GM19467 (cell line): ENCODE measurements around the gene MGMT.
"Not testable (repeated sequence)": the region's sequence is repeated elsewhere in the genome, so short reads cannot be mapped to it uniquely, and the experiment has no call there.

Experiments
- ATAC-seq: cut with Tn5 transposase; IDR thresholded peaks from one replicate; pipeline ENCODE4 v1.9.1; 2021; ENCODE audit warnings: mild to moderate bottlenecking, moderate library complexity; ENCODE audit not compliant: unreplicated experiment

MGMT gene

DNA sequence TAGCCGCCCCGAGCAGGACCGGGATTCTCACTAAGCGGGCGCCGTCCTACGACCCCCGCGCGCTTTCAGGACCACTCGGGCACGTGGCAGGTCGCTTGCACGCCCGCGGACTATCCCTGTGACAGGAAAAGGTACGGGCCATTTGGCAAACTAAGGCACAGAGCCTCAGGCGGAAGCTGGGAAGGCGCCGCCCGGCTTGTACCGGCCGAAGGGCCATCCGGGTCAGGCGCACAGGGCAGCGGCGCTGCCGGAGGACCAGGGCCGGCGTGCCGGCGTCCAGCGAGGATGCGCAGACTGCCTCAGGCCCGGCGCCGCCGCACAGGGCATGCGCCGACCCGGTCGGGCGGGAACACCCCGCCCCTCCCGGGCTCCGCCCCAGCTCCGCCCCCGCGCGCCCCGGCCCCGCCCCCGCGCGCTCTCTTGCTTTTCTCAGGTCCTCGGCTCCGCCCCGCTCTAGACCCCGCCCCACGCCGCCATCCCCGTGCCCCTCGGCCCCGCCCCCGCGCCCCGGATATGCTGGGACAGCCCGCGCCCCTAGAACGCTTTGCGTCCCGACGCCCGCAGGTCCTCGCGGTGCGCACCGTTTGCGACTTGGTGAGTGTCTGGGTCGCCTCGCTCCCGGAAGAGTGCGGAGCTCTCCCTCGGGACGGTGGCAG, at the start of gene MGMT:
Gene MGMT, plus strand, starts transcription at position 539 of the 656 bp plus-strand sequence.
- peak; percentile 95 for ATAC-seq

DNA sequence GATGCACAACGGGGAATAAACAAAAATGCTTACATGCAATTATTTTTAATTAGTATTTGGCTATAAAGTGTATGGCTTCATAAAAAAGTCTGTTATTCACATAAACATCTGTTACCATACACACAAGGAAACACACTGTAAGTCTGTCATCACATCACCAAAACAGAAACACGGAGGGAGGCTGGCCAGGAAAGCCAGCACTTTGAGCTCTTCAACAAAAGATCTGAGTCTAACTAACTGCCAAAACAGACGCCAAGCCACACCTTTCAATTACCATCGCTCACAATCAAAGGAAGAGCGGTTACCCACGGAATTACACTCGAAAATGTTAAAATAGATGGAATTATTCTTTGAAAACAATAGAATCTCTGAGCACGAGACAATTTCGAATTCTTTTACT, 49.2 kb upstream of the MGMT start:
- ATAC-seq, result no peak

DNA sequence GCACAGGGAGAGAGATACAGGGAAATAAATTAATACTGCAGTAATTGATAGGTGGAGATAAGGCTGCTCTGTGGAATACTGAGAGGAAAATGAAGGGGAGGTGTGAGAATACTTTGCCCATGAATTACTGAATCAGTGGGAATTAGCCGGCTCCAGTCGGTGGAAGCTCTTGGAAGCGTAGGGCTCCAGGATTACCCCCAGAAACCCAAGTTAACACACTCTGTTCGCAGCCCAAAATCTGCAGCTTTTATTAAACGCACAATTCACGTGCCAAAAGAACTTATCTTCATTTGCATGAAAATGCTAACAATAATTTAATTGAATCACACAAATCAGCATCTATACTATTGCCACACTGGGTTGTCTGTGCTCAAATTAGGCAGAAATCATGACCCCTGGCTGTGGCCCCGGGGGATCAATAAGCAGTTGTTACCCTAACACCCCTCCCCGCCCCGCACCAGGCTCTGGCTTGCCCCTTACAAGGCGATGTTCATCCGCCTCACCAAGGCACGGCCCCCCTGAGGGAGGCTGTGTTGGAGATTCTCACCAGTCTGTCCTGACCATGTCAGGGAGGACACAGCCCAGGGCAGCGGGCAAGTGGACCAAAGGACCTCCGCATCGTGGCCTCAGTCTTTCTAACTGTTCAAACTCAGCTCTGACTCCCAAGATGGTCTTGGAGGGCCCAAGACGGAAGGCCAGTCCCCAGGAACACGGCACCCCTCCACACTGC, 48.4 kb upstream of the MGMT start:
- no peak for ATAC-seq

DNA sequence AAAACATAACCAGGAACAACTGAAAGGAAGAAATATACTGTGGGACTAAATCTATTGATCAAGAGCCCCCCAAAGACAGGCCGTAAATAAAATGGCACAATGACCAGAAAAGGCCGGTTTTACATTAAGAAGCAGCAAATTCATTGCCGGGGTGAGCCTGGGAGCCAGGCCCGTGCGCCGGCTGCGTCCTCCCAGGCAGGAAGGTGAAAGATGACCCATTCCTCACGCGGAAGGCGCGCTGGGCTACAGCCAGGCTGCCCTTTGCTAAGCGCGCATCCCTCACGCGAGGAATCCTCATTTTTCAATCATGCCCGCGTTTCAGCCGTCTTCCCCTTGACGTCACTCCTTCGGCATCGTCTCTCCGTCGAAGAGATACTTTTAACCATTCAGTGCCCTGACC, 47.6 kb upstream of the MGMT start:
- no peak for ATAC-seq

DNA sequence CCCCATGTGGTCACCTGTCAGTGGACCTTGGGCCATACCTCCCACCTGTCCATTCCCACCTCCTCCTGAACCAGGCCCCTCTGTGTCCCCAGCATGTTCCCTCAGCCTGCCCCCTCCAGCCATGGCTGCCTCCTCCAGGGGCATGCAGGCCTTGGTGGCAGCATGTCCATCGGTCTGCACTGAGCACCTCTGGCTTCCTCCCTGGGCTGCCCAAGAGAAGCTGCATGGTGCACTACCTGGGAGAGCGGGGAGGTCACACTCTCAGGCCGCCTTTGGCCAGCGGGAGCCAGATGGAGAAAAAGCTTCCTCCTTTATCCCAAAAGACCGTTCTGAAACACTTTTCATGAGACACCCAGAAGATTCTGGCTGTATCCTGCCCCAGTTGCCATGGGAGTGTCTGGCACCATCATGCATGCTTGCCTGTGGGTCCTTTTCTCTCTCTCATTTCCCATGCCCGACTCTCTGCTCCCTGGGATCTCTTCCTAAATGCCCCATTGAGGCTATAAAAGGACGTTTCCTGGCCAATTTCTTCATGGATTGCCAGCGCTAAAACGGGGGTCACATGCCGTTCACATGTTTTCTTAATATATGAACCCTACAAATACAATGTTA, 45.5 kb upstream of the MGMT start:
- no peak for ATAC-seq

DNA sequence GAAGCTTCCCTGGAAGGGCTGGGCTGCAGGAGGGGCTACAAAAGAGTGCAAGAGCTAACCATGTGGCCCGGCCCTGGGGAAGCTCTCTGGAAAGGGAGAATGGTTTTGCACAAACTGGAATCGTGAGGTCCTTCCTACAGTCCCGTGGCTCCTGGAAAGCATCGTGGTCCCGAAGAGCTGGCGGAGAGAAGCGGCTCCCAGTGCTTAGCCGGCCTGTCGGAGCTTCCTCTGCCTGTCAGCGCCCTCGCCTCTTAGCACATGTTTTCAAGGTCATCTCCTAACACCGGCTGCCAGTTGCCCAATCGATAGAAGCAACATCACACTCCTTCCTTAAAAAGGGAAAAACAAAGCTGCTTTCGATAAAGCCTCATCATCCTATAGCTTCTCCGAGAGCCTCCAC, 42.1 kb upstream of the MGMT start:
- no peak for ATAC-seq

DNA sequence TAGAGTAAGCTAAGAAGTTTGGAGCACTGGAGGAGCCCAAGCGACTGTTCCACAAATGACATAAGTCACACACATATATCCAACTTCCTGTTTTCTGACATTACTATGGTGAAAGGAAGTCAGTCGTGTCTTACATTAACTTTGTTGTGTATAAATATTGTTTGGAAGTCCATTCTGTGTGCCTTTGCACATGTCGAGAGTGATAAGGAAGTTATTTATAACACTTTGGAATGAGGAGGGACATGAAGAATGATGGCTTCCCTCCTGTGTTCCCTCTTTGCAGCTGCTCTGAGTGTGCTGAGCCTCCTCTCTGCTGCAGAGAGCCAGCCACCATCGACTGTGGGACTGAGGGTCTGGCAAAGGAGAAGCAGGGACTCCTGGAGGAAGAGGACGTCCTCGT, 40.4 kb upstream of the MGMT start:
- no peak for ATAC-seq

DNA sequence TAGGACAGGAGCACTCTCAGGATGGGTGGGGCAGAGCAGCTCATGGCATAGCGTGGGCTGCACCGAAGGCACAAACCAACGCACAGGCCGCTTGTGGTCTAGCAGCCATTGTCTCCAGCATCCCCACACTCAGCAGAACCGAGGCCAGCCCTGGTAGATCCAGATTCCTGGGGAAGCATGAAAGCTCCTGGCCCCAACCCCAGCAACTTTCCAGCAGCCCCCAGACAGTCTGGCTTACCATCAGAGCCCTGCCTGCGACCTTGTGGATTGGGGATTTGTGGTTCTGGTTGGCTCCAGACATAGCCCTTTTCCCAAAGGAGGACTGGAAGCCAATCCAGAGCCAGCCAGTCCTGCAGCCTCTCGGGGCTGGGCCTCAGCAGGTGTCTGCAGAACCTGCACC, 33.8 kb upstream of the MGMT start:
- no peak for ATAC-seq

DNA sequence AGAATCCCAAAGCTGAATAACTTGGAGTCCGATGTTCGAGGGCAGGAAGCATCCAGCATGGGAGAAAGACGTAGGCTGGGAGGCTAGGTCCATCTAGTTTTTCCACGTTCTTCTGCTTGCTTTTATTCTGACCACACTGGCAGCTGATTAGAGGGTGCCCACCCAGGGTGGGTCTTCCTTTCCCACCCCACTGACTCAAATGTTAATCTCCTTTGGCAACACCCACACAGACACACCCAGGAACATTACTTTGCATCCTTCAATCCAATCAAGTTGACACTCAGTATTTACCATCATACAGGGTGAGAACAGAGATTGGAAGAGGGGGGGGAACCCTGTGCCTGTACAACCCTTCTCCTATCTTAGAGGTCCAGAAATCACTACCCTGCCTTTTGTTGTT, 31.3 kb upstream of the MGMT start:
- ATAC-seq, result not testable (repeated sequence)

DNA sequence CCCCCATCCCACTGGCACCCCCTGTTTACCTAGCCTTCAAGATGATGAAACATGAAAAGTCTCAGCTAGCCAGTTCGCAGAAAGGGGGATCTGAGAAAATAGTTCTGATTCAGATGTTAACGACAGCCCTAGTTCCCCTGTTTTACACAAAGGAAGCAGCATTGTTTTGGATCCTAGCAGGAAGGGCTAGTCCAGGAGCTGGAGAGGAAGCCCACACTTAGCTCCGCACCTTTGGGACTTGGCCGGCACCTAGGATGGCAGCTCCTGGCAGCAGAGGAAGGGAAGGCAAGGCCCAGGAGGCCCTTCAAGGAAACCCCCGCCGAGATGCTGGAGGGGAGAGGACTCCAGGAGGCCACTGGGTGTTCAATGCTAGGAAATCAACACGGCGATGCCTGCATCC, 29.0 kb upstream of the MGMT start:
- no peak for ATAC-seq

DNA sequence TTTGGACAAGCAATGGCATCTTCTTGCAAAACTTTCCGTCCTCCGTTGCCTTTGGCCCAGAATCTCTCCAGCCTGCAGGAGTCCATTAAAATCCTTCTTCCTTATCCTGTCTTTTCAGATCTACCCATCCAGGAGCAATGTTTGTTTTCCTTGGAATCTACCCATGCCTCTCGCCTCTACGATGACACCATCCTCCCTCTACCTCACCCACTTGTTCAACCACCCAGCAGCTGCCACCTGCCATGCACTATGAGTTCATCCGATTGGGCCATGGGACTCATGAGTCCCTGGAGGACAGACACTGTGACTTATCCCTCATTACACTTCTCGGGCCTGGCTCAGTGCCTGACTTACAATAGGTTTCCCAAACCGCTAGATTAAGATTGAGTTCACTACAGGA, 26.8 kb upstream of the MGMT start:
- no peak for ATAC-seq

DNA sequence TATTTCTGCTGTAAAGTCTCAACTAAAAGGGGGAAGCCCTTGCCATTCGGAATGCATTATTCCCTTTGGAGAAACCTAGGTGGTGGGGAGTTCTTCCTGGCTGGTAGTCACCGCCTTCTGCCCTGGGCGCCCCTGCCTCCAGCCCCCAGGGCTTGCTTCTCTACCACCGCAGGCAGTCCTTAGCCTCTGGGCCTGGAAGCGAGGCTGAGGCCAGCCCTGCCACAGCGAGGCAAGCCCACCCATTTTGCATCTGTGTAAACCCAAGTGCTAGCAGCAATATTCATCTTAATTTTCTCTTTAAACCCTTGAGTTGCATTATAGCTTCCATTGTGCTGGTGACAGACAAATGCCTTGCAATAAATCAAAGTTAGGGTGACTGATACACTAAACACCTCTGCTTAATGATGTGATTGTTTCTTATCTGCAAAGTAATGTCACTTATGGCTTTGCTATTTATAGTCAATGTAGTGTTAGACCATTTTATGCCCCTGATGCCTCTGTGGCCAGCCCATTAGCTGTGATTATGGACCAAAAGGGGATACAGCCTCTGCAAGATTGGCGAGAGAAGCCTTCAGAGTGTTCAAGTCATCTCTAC, 26.2 kb upstream of the MGMT start:
- no peak for ATAC-seq

DNA sequence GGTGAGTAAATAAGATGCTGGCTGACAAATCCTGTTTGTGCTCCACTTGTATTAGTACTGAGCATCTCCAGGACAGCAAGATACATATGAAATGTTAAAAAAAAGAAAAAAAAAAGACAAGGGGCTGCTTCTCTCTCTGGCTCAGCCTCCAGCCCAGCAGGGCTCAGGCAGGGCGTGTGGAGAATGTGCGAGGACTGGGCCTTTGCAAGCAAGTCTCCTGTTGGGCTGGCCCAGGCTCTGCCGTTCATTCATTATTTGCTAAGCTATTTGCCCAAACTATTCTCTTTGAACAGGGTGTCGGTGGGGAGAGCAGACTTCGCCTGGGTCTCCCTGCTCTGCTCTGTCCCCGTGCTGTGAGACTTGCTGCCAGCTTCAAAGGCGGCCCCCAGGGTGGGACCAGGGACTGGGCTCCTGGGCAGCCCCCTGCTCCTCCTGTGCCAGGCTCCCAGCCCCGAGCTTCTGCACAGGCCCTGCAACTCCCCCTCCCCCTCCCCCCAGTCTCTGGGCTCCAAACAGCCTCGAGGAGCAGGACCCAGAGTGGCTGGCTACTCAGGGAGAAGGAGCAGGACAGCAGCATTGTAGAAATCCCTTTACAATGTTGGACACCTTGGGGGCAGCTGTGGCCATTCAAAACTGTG, 25.6 kb upstream of the MGMT start:
- no peak for ATAC-seq

DNA sequence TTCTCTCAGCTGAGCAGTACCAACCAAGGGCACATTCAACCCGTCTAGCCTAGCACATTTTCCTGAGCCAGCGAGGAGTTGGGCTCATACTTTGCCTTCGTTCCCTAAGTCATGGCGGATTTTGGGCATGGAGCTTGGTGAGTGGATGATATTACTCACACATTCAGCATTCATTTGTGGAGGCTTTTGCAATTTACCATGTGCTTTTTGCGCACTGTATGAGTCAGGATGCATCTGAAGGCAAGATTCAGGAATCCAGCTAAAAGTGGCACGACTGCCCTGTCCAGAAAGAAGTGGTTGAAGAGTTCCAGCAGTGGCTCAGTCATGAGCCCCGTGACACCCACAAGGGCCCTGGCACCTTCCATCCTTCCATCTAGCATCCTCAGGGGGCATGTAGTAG, 24.2 kb upstream of the MGMT start:
- ATAC-seq, result no peak

DNA sequence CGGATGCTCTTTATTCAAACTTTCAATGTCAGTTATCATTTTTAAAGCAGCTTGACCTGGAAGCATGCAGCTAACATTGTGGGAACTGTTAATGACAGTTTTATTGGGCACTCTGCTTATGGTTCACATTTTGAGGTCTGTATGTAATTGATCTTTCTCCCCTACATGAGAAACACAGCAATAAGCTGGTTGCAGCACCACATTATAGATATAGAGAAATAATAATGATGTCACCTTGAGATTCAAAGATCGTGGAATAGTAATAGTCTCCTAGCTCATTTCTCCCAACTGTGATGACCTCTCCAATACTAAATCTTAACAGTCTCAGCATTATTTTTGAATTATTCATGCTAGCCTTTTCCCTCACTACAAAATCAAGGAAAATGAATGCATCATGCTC, 22.7 kb upstream of the MGMT start:
- ATAC-seq, result no peak

DNA sequence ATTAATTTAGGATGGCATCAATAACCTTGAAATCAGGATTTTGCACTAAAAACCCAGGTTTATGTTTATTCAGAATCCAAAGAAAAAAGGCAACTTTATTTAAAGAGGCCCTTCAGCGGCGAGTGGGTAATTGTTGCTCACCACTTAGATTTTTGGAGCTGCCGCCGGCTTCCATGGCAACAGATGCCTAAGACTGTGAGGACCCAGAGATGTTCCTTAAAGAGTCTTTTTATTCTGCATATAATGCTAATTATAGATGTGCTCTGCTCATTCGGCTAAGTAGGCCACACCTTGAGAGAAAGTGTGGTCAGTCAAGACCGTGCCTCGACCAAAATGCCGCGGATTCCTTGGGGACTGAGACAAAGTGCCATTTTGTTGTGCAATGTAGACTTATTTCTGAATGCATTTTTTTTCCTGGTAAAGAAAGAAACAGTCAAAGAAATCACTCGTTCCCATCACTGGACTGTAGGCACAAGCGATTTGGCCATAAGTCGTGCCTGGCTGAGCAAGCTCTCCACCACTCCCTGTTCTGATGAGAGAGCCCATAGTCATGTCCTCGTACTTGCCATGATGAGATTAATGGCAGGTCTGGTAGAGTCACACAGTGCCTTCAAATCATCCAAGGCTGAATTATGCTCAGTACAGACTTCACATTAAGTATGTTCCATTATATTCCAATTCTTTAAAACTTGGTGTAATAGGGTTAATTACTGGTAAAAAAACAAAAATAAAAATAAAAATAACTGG, 21.4 kb upstream of the MGMT start:
- ATAC-seq, result no peak

DNA sequence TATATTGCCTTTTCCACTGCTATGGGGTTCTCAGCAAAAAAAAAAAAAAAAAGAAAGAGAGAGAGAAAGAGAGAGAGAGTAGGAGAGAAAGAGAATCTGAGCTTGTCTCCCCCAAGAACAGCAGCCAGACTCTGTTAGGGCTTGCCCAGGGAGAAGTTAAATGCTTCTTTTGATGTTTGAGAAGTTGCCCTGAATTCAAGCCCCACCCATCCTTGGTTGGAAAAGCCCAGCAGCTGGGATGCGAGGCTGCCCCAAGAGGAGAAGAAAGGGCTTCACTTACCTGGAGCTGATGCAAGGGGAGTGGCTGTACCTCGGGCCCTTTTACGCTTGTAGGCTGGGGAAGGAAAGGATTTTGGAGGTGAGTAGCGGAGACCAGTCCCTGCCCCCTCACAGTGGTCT, 20.9 kb upstream of the MGMT start:
- no peak for ATAC-seq

DNA sequence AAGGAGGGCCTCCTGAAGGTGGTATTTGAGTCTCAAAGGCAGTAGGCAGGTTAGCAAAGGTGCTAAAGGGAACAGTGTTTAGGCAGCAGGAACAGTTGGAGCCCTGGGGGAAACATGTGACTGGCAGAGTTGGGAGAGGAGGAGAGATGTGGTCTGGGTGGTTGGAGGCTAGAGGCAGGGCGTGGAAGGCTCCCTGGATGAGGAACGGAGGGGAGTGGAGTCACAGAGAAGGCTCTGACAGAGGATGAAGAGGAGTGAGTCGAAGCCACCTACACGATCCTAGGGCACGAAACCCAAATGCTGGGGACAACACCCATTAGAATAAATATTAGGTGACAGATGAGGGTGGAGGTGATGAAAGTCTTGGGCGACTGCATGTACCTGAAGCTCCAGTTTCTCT, 19.6 kb upstream of the MGMT start:
- no peak for ATAC-seq

DNA sequence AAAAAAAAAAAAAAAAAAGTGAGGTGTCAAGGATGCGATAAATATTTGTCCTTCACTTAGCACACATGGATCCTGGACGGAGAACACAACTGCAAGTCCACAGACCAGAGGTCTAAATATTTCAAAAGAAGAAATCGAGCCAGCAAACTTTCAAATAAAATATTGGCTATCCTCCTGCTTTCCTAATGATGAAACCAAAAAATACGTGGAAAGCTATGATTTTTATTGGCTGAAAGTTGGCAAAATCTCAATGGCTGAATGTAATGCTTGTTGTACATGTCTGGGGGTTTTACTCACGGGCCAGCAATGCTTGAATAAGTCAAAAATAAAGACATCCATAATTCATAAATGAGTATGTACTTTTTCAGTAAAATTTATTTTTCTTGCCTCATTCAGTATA, 19.0 kb upstream of the MGMT start:
- no peak for ATAC-seq

DNA sequence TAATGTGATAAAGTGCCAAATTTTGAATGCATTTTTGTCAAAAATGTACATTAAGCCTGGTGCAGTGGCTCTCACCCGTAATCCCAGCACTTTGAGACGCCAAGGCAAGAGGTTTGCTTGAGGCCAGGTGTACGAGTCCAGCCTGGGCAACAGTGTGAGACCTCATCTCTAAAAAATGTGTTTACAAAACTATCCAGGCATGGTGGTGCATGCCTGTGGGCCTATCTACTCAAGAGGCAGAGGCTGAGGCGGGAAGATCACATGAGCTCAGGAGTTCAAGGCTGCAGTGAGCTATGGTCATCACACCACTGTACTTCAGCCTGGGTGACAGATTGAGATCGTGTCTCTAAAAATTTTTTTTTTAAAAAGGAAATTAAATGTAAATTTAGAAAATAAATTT, 18.5 kb upstream of the MGMT start:
- no peak for ATAC-seq

DNA sequence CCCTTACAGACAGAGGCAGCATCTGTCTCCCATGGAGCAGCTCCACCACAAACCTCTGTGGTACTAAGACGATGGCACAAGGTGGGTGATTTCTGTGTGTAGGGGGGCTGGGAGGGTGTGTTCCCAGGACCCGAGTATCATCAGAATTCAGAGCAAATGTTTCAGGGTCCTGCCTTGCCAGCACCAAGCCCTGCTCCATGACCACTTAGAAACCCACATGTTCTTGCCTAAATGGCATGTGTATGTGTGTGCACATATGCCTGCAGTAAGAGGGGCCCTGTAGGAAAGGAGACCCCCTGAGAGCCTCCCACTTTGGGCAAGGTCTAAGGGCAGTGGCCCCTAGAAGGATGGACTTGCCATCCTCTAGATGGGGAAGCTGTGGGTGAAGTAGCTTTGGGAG, 17.1 kb upstream of the MGMT start:
- no peak for ATAC-seq
